Measurements from ENCODE around the gene EIF2AK2. TPM values are rescaled to one million over a fixed set of nuclear protein-coding genes. Genes with fewer than 3 reads are reported as not detected.

The EIF2AK2 gene
- total RNA-seq, 1 donor from 2014 or later: 22.4 TPM

DNA sequence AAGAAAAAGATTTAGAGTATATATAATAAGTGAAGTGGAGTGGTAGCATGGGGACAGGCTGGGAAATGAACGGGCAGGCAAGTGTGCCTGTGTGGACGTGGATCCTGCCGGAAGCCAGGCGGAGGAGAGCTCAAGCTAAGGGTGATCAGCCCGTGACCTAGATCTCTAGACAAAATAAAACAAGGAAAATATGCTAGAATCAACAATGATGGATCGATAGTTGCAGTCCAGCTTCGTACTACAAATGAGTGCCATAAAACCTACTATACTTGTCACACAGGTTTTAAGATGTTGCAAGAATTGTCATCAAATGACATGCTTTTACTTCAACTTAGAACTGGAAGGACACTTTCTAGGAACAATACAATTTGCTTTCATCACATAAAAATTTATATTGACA lies 8.5 kb downstream of the EIF2AK2 start:
- no peak overlapping the region for H3K4me3 ChIP-seq (ENCODE audit: low read length in 3 of 3)
- H3K36me3 ChIP-seq (ENCODE audit: control insufficient read depth in 3 of 3, insufficient read depth in 3 of 3, low read length in 3 of 3): peaks cover 23 to 38% (median 37%) of the 10 kb centered on the region in 3 donors
- H3K27me3 ChIP-seq (ENCODE audit: control insufficient read depth in 3 of 3, insufficient read depth in 3 of 3, low read length in 3 of 3): no peaks in the 10 kb centered on the region
- H3K9ac ChIP-seq (ENCODE audit: low read depth in 1 of 3, low read length in 3 of 3): no peak overlapping the region
- H3K4me1 ChIP-seq (ENCODE audit: control insufficient read depth in 3 of 3, insufficient read depth in 3 of 3, low read length in 3 of 3): peaks cover 0 to 4% (median 0%) of the 10 kb centered on the region in 3 donors
- no peak overlapping the region for H3K27ac ChIP-seq (ENCODE audit: low read depth, low read length)
- no peaks in the 10 kb centered on the region for H3K9me3 ChIP-seq (ENCODE audit: control insufficient read depth in 3 of 3, low read length in 3 of 3)

- Histone ChIP-seq H3K9me3 (ENCODE audit: control insufficient read depth in 3 of 3, low read length in 3 of 3) (no peaks in the 10 kb centered on the region), H3K27me3 (ENCODE audit: control insufficient read depth in 3 of 3, insufficient read depth in 3 of 3, low read length in 3 of 3) (no peaks in the 10 kb centered on the region), H3K4me3 (ENCODE audit: low read length in 3 of 3) (no peak overlapping the region), H3K9ac (ENCODE audit: low read depth in 1 of 3, low read length in 3 of 3) (no peak overlapping the region), H3K4me1 (ENCODE audit: control insufficient read depth in 3 of 3, insufficient read depth in 3 of 3, low read length in 3 of 3) (peaks cover 0 to 4% (median 0%) of the 10 kb centered on the region in 3 donors), H3K27ac (ENCODE audit: low read depth, low read length) (no peak overlapping the region), H3K36me3 (ENCODE audit: control insufficient read depth in 3 of 3, insufficient read depth in 3 of 3, low read length in 3 of 3) (peaks cover 23 to 47% (median 43%) of the 10 kb centered on the region in 3 donors)
Observed at GRCh38 chr2:37146062-37146461, 10.7 kb downstream of the EIF2AK2 start.

- H3K4me1 ChIP-seq (ENCODE audit: control insufficient read depth in 3 of 3, insufficient read depth in 3 of 3, low read length in 3 of 3): no peaks in the 10 kb centered on the region
- peaks cover 23 to 59% (median 53%) of the 10 kb centered on the region in 3 donors for H3K36me3 ChIP-seq (ENCODE audit: control insufficient read depth in 3 of 3, insufficient read depth in 3 of 3, low read length in 3 of 3)
- no peaks in the 10 kb centered on the region for H3K27me3 ChIP-seq (ENCODE audit: control insufficient read depth in 3 of 3, insufficient read depth in 3 of 3, low read length in 3 of 3)
Observed at GRCh38 chr2:37143974-37144373, 12.8 kb downstream of the EIF2AK2 start.

GRCh38 chr2:37142546-37142945 lies 14.2 kb downstream of the EIF2AK2 start:
- Histone ChIP-seq H3K27me3 (ENCODE audit: control insufficient read depth in 3 of 3, insufficient read depth in 3 of 3, low read length in 3 of 3) (no peaks in the 10 kb centered on the region), H3K27ac (ENCODE audit: low read depth, low read length) (no peak overlapping the region), H3K9me3 (ENCODE audit: control insufficient read depth in 3 of 3, low read length in 3 of 3) (no peaks in the 10 kb centered on the region), H3K9ac (ENCODE audit: low read depth in 1 of 3, low read length in 3 of 3) (no peak overlapping the region), H3K4me3 (ENCODE audit: low read length in 3 of 3) (no peak overlapping the region), H3K36me3 (ENCODE audit: control insufficient read depth in 3 of 3, insufficient read depth in 3 of 3, low read length in 3 of 3) (peaks cover 19 to 52% (median 52%) of the 10 kb centered on the region in 3 donors), H3K4me1 (ENCODE audit: control insufficient read depth in 3 of 3, insufficient read depth in 3 of 3, low read length in 3 of 3) (no peaks in the 10 kb centered on the region)

More at GRCh38 chr2:37143974-37144373, 12.8 kb downstream of the EIF2AK2 start:
- H3K27ac ChIP-seq (ENCODE audit: low read depth, low read length): no peak overlapping the region
- no peak overlapping the region for H3K9ac ChIP-seq (ENCODE audit: low read depth in 1 of 3, low read length in 3 of 3)
- no peaks in the 10 kb centered on the region for H3K9me3 ChIP-seq (ENCODE audit: control insufficient read depth in 3 of 3, low read length in 3 of 3)
- H3K4me3 ChIP-seq (ENCODE audit: low read length in 3 of 3): no peak overlapping the region

DNA sequence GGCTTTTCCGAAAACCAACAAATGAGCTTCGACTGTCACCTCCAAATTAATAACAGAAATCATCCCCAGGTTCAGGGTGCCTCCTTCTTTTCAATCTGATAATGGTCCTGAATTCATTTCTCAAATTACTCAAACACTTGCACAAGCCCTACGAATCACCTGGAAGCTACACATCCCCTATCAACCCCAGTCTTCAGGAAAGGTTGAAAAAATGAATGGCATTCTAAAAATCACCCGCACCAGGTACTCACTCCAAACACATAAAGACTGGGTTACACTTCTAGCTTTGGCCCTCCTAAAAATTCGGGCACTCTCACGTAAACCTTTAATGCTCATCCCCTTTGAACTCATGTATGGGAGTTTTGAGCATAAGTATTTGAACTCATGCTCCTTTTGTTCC lies 23.9 kb downstream of the EIF2AK2 start:
- Histone ChIP-seq H3K4me1 (ENCODE audit: control insufficient read depth in 3 of 3, insufficient read depth in 3 of 3, low read length in 3 of 3) (no peaks in the 10 kb centered on the region), H3K4me3 (ENCODE audit: low read length in 3 of 3) (no peak overlapping the region), H3K27me3 (ENCODE audit: control insufficient read depth in 3 of 3, insufficient read depth in 3 of 3, low read length in 3 of 3) (no peaks in the 10 kb centered on the region), H3K27ac (ENCODE audit: low read depth, low read length) (no peak overlapping the region), H3K36me3 (ENCODE audit: control insufficient read depth in 3 of 3, insufficient read depth in 3 of 3, low read length in 3 of 3) (peaks cover 27 to 60% (median 58%) of the 10 kb centered on the region in 3 donors), H3K9me3 (ENCODE audit: control insufficient read depth in 3 of 3, low read length in 3 of 3) (no peaks in the 10 kb centered on the region), H3K9ac (ENCODE audit: low read depth in 1 of 3, low read length in 3 of 3) (no peak overlapping the region)

- Histone ChIP-seq H3K27me3 (ENCODE audit: control insufficient read depth in 3 of 3, insufficient read depth in 3 of 3, low read length in 3 of 3) (no peaks in the 10 kb centered on the region), H3K9ac (ENCODE audit: low read depth in 1 of 3, low read length in 3 of 3) (no peak overlapping the region), H3K4me1 (ENCODE audit: control insufficient read depth in 3 of 3, insufficient read depth in 3 of 3, low read length in 3 of 3) (peaks cover 0 to 2% (median 0%) of the 10 kb centered on the region in 3 donors), H3K36me3 (ENCODE audit: control insufficient read depth in 3 of 3, insufficient read depth in 3 of 3, low read length in 3 of 3) (peaks cover 17 to 30% (median 20%) of the 10 kb centered on the region in 3 donors), H3K27ac (ENCODE audit: low read depth, low read length) (no peak overlapping the region), H3K9me3 (ENCODE audit: control insufficient read depth in 3 of 3, low read length in 3 of 3) (no peaks in the 10 kb centered on the region), H3K4me3 (ENCODE audit: low read length in 3 of 3) (no peak overlapping the region)
Observed at GRCh38 chr2:37125416-37125815, 31.4 kb downstream of the EIF2AK2 start.

GRCh38 chr2:37119157-37119556 lies 37.6 kb downstream of the EIF2AK2 start:
- no peaks in the 10 kb centered on the region for H3K4me1 ChIP-seq (ENCODE audit: control insufficient read depth in 3 of 3, insufficient read depth in 3 of 3, low read length in 3 of 3)
- H3K9ac ChIP-seq (ENCODE audit: low read depth in 1 of 3, low read length in 3 of 3): no peak overlapping the region
- H3K27ac ChIP-seq (ENCODE audit: low read depth, low read length): no peak overlapping the region
- H3K36me3 ChIP-seq (ENCODE audit: control insufficient read depth in 3 of 3, insufficient read depth in 3 of 3, low read length in 3 of 3): peaks cover 12 to 27% (median 23%) of the 10 kb centered on the region in 3 donors
- no peaks in the 10 kb centered on the region for H3K9me3 ChIP-seq (ENCODE audit: control insufficient read depth in 3 of 3, low read length in 3 of 3)
- H3K4me3 ChIP-seq (ENCODE audit: low read length in 3 of 3): no peak overlapping the region
- H3K27me3 ChIP-seq (ENCODE audit: control insufficient read depth in 3 of 3, insufficient read depth in 3 of 3, low read length in 3 of 3): no peaks in the 10 kb centered on the region

GRCh38 chr2:37117566-37117965 lies 39.2 kb downstream of the EIF2AK2 start:
- H3K9ac ChIP-seq (ENCODE audit: low read depth in 1 of 3, low read length in 3 of 3): no peak overlapping the region
- H3K4me1 ChIP-seq (ENCODE audit: control insufficient read depth in 3 of 3, insufficient read depth in 3 of 3, low read length in 3 of 3): no peaks in the 10 kb centered on the region
- no peak overlapping the region for H3K27ac ChIP-seq (ENCODE audit: low read depth, low read length)
- no peaks in the 10 kb centered on the region for H3K27me3 ChIP-seq (ENCODE audit: control insufficient read depth in 3 of 3, insufficient read depth in 3 of 3, low read length in 3 of 3)
- H3K9me3 ChIP-seq (ENCODE audit: control insufficient read depth in 3 of 3, low read length in 3 of 3): no peaks in the 10 kb centered on the region
- H3K36me3 ChIP-seq (ENCODE audit: control insufficient read depth in 3 of 3, insufficient read depth in 3 of 3, low read length in 3 of 3): peaks cover 6 to 27% (median 21%) of the 10 kb centered on the region in 3 donors
- H3K4me3 ChIP-seq (ENCODE audit: low read length in 3 of 3): no peak overlapping the region

- Histone ChIP-seq H3K27ac (ENCODE audit: low read depth, low read length) (no peak overlapping the region), H3K9ac (ENCODE audit: low read depth in 1 of 3, low read length in 3 of 3) (no peak overlapping the region), H3K27me3 (ENCODE audit: control insufficient read depth in 3 of 3, insufficient read depth in 3 of 3, low read length in 3 of 3) (no peaks in the 10 kb centered on the region), H3K36me3 (ENCODE audit: control insufficient read depth in 3 of 3, insufficient read depth in 3 of 3, low read length in 3 of 3) (peaks cover 6 to 33% (median 23%) of the 10 kb centered on the region in 3 donors), H3K4me1 (ENCODE audit: control insufficient read depth in 3 of 3, insufficient read depth in 3 of 3, low read length in 3 of 3) (no peaks in the 10 kb centered on the region), H3K4me3 (ENCODE audit: low read length in 3 of 3) (no peak overlapping the region), H3K9me3 (ENCODE audit: control insufficient read depth in 3 of 3, low read length in 3 of 3) (no peaks in the 10 kb centered on the region)
Observed at GRCh38 chr2:37111958-37112357, 44.8 kb downstream of the EIF2AK2 start.

DNA sequence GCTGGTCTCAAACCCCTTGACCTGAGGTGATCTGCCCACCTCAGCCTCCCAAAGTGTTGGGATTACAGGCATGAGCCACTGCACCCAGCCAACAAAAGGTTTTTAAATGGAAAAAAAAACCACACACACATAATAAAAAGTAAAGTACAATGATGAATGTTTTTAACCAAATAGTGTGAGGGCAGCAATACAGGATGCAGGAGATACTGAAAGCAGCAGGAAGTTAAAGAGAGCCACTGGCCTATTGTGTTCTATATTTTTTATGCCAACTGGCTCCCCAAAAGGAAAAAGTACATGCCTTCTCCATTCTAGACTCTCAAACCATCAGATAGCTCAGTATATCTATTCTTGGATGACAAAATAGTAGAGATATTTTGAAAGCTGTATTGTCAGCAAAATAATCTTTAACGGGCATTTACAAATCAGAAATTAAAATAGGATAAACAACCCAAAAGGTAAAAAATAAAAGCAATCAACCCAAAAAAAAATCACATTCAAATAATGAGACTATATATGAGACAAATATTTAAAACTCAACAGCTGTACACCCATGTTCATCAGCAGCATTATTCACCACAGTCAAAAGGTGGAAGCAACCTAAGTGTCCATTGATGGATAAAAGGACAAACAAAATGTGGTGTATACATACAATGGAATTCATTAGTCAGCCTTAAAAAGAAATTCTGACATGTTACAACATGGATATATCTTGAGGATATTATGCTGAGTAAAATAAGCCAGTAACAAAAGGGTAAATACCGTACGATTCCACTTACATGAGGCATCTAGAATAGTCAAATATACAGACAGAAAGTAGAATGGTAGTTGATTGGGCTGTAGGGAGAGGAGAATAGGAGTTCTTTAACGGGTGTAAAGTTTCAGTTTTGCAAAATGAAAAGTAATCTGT lies 46.2 kb downstream of the EIF2AK2 start:
- Histone ChIP-seq H3K4me1 (ENCODE audit: control insufficient read depth in 3 of 3, insufficient read depth in 3 of 3, low read length in 3 of 3) (no peaks in the 10 kb centered on the region), H3K4me3 (ENCODE audit: low read length in 3 of 3) (no peak overlapping the region), H3K27ac (ENCODE audit: low read depth, low read length) (no peak overlapping the region), H3K9ac (ENCODE audit: low read depth in 1 of 3, low read length in 3 of 3) (no peak overlapping the region), H3K9me3 (ENCODE audit: control insufficient read depth in 3 of 3, low read length in 3 of 3) (no peaks in the 10 kb centered on the region), H3K27me3 (ENCODE audit: control insufficient read depth in 3 of 3, insufficient read depth in 3 of 3, low read length in 3 of 3) (no peaks in the 10 kb centered on the region), H3K36me3 (ENCODE audit: control insufficient read depth in 3 of 3, insufficient read depth in 3 of 3, low read length in 3 of 3) (peaks cover 6 to 31% (median 26%) of the 10 kb centered on the region in 3 donors)

All from skeletal muscle tissue (tissue), 4 donors.